GM19240 (cell line): ENCODE measurements around the gene SLC22A12.
"Not testable (repeated sequence)": the region's sequence is repeated elsewhere in the genome, so short reads cannot be mapped to it uniquely, and the experiment has no call there.

ENCODE experiments used
- DNase-seq: peaks from one replicate; pipeline ENCODE4 v3.0.0; 2011; ENCODE audit warnings: low spot score; ENCODE audit not compliant: insufficient read length

Gene SLC22A12

DNA sequence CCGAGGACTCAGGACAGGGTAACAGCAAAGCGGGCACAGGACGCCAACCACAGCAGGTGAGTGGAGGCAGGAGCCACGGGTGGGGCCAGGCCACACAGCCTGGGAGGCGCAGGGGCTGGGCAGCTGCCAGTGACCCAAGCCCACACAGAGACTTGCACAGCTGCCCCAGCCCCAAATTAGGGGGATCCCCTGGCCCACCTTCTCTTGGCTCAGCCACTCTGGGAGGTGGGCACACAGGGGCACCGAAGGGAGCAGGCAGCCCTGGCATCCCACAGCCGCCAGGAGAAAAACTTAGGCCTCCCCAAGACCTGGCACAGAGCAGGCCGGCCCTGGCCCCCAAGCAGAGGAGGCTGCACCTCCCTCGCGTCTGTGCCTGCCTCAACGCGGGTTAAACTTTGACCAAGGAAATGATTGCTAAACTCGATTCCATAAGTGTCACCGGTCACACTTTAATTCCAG is at the start of gene SLC22A12:
Gene SLC22A12, plus strand, starts transcription at position 458 of the 459 bp plus-strand sequence. CDS start 337 bp downstream, outside the sequence.
- DNase-seq = no peak

DNA sequence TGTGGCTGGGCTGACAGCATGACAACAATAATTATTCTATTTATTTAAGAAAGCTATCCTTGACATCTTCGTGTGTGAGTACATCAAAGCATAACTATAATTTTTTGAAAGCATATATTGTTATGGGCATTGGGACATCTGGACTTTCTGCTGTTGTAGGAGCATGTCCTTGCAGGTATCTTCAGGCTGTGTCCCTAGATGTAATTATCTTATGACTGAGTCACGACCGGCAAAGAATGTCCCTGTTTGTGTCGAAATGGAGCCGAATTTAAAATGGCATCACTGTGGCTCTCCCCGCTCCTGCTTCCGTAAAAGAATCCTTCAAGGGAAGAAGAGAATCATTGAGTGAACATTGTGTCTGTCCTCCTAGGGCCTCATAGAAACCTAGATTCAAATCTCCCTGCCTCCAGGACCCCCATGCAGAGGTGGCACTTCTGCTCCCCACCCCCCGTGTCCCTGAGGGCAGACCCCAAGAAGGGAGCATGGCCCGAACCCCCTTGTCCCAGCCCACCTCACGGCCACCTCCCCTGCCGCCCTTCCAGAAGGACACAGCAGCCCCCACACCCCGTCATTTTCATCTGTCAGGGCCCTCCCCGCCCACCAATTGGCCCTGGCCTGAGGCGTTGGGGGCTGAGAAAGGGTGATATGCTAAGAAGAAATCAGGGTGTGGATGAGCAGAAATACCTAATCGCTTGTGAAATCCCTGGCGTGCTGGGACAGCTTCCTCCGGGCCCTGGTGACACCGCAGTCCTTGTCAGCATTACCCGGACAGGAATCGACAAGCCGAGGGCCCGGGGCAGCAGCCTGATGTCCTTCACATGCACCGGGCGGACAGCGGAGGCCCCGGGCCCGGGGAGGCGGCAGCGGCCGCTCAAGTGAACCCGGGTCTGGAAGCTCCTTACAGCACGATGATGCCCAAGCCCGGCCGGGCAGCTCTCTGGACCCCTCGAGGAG is 48.6 kb upstream of the SLC22A12 start:
- no peak for DNase-seq

DNA sequence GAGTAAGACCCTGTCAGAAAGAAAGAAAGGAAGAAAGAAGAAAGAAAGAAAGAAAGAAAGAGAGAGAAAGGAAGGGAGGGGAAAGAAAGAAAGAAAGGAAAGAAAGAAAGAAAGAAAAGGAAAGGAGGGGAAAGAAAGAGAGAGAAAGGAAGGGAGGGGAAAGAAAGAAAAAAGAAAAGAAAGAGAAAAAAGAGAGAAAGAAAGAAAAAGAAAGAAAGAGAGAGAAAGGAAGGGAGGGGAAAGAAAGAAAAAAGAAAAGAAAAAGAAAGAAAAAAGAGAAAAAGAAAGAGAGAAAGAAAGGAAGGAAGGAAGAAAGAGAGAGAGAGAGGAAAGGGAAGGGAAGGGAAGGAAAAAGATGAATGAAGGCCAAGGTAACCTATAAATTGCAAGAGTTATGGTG is 47.2 kb upstream of the SLC22A12 start:
- no peak for DNase-seq

DNA sequence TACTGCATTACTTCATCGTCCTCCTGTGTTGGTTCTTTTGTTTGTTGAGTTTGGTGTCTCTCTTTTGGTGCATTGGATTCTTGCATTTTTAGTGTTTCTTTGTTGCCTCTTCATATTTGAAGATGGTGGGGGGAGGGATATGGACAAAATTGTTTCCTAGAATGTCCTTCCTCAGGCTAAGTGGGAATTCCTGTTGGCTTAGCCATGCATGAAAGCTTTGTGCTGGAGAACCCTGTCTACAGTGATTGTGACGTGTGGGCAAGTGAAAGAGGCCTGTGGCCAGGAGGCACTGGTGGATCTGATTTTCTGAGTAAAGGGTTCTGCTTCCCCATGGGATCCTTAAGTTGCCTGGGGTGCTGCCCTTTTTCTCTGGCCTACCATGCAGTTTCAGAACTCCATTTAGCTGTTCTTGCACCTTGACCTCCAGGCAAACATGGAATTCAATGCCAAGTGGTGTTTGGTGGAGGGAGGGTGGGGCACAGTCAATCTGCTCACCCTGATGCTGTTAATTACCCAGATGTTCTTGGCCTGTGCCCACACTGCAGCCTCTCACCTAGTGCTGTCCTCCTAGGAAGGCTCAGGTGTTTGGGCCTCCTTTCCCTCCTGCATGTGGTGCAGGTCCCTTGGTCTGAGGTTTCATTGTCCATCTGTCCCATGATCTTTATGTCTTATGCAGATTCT is 46.3 kb upstream of the SLC22A12 start:
- DNase-seq = no peak

DNA sequence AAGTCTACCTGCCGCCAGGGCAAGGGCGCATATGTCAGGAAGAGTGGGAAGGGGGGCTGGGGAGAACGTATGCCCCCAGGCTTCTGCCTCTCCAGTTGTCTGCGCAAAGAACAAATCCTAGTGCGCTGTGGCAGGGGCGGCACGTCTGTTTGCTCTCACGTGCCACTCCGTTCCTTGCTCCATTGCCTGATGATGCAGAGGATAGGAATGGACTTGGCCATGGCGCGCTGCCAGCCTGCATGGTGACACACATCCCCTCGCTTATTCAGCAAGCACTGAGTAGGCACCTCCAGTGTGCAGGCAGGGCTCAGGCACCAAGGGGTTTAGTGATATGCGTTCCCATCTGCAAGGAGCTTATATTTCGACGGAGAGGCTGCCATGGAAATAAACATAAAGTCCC is 45.4 kb upstream of the SLC22A12 start:
- no peak for DNase-seq

DNA sequence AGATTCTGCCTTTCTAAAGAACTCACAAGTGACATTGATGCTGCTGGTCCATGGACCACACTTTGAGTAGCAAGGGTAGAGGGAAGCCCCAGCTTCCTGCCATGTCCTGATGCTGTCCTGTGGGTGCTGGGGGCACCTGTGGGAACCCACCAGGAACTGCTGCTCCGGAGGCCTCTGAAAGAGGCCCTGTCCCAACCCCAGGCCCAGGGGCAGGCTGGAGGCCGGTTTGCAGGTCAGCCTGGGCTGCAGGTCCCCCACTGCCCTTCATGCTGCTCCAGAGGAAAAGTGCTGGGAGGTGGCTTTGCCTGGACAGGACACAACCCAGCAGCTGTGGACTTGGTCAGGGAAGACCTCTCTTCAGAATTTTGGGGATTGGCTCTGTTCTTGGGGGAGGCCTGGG is 44.8 kb upstream of the SLC22A12 start:
- DNase-seq = no peak

DNA sequence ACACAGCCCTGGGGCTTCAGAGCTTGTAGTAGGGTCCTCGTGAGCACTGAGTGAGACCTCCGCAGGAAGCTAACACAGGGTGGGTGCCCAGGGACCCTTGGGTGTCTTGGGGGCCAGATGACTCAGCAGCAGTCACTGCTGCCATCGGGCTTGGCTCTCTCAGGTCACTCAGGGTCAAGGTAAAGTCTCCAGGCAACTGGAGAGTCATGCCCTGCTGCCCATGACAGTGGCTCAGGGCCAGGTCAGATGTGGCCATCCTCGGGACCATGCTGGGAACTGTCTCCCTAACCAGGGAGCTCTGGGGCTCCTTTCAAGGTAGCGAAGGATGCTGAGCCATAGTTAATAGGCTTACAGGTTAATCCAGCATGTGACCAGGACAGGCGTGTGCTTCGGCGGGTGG is 44.4 kb upstream of the SLC22A12 start:
- no peak for DNase-seq

DNA sequence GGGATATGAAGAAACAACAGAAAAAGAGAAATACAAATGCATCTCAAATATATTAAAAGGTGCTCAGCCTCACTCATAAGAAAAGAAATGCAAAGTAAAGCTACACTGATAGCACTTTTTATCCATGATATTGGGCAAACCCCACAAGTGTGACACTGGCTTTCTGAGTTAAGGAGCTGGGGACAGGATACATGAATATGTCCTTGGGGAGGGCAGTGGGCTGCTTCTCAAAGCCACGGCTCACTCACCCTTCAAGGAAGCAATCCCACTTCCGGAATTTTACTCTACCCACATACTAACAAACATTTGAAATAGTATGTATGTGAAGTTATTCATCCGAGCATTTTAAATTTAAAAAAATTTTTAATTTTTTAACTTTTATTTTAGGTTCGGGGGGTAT is 41.1 kb upstream of the SLC22A12 start:
- DNase-seq = no peak

DNA sequence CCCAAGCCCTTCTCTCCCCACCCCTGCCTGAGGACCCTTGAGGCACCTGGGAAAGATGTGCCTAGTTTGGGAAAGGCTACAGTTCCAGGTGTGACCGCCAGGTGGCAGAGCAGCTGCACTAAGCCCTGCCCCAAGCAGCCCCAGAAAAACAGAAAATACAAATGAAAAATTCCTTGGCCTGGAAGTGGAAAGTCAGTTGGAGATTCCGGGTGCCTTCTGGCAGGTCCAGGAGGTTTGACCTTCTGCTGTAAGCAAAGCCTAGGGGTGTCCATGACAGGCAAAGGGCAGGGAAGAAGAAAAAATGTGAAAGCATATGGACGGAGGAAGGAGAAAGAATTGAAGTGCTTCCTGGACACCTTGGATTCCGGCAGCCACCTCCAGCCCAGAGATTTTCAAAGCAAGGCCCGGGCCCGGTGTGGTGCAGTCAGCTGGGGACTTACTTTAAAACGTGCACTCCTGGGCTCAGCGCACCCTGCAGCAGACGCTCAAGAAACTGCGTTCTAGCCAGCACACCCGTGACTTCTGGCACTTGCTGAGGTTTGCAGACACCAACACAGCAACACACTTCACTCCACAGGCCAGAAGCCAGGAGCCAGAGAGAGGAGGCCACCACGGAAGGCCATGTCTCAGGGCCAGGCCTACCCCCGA is 37.3 kb upstream of the SLC22A12 start:
- peak; percentile 66 for DNase-seq

DNA sequence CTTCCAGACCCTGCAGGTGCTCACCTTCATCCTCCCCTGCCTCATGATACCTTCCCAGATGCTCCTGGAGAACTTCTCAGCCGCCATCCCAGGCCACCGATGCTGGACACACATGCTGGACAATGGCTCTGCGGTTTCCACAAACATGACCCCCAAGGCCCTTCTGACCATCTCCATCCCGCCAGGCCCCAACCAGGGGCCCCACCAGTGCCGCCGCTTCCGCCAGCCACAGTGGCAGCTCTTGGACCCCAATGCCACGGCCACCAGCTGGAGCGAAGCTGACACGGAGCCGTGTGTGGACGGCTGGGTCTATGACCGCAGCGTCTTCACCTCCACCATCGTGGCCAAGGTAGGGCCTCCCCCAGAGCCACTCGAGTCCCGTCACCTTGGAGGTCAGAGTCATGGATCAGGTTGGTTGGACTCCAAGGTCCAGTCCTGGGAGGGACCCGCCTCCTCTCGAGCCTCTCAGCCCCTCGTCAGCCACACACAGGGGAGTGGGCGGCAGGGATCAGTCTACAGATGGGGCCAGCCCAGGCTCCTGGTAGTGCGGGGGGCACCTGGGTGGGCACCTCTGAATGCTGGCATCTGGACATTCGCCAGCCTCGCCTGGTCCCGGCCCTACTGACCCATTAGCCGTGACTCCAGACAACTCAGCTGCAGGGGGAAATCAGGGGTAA is 34.8 kb upstream of the SLC22A12 start:
- no peak for DNase-seq

DNA sequence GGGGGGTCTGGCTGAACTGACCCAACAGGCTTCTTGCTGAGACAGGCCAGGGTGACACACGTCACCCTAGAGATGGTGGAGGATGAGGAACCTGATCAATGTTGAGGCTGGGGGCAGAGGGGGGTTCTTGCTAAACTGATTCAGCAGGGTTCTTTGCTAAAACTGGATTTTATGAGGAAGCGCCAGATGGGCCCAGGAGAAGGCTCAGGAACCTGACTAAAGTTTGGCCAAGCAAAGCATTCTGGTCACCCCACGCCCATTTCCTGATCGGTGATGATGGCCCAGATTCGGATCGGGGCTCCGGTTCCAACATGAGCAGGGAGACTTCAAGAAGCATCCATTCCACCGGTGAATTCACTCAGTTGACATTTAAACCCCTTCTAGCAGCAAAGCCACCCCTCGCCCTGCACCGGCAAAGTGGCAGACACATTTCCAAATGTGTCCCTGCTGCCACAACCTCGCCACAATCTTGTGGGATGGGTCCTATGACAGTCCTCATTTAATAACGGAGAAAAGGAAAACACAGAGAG is 34.2 kb upstream of the SLC22A12 start:
- no peak for DNase-seq

DNA sequence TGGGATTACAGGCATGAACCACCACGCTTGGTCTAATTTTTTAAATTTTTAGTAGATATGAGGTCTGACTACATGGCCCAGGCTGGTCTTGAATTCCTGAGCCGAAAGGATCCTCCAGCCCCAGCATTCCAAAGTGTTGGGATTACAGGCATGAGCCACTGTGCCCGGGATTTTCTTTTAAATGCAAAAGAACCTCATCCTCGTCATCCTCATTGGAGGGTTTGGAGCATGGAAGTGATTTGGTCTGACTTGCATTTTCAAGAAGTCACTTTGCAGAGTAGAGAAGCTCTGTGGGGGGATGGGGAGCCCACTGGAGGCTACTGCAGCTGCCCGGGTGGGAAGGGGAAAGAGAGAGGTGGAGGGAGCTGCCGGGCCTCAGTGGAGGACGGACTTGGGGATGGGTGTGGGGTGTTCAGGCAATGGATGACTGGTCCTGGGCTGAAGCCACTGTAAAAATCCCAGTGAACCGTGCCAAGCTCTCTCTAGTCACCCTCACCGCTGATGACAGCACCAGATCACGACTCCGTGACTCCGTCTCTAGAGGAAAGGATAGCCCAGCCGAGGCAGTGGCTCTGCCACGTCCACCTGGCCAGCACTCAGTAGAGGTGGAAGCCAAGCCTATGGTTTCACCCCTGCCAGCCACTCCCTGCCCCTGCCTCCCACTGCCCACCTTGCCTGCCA is 32.8 kb upstream of the SLC22A12 start:
- DNase-seq = no peak

DNA sequence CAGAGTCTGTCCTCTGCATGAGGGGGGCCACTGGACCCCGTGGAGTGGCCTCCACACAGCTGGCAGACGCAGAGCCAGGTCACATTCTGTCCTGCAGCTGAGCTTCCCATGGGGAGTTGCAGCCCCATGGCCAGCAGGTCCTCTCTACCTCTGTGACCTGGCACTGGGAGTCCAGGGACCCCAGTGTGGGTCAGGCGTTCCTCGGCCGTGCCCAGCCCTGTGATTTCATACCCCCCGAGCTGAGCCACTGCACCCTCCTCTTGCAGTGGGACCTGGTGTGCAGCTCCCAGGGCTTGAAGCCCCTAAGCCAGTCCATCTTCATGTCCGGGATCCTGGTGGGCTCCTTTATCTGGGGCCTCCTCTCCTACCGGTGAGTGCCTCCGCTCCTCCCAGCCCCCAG is 32.2 kb upstream of the SLC22A12 start:
- DNase-seq = no peak

DNA sequence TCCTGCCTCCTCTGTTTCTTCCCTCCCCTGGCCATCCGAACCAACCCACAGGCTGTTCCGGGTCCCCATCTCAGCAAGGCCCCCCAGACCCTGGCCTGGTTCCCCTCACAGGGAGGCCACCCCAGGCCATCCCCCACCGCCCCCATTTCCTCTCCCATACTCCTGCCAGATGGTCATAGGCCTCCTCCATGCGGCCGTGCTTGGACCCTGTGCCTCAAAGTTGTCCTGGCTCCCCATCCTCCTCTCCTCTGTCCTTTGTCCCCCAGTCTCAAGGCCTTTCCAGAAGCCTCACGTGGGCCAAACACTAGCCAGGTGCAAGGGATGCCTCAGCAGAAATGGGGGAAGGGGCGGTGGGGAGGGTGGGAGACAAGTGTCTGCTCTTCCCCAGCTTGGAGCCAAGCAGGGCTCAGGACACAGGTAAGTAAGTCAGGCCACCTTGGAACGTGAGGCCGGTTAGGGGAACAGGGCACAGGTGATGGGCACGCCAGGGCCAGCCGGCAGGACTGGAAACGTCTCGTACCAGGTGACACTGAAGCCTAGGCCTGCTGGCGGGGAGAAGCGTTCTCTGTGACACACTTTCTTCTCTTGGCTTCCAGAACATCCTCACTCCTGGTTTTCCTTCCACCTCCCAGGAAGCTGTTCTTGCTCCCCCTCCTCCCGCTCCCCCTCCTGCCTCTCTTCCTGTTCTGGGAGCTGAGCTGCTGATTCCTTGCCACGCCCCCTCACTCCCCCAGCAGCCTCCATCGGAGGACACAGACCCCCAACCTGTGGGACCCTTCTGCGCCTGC is 31.5 kb upstream of the SLC22A12 start:
- no peak for DNase-seq

DNA sequence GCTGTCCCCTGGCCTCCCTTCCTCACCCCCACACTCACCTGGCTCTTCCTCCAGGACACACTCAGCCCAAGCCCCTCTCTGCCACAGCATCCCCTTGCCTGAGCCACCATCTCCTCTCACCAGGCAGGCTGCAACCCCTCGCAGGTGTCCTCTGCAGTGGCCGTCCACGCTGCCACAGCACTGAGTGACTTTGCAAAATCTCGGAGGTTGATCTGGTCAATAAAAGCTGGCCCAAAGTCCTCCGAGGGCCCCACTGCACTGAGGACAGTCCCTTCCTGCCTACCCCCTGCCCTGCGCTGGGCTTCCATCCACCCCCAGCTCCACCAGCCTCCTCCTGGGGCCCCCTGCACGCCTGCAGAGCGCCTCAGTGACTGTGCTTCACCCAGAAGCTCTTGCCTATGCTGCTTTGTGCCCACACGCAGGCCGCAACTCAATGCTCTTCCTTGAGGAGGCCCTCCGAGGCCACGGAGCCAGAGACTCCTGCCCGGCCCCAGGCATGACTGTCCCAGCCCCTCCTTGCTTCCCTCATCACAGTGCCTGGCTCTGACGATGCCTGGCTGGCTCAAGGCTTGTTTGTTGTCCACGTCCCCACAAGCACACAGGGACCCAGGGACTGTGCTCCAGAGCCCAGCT is 30.8 kb upstream of the SLC22A12 start:
- no peak for DNase-seq

DNA sequence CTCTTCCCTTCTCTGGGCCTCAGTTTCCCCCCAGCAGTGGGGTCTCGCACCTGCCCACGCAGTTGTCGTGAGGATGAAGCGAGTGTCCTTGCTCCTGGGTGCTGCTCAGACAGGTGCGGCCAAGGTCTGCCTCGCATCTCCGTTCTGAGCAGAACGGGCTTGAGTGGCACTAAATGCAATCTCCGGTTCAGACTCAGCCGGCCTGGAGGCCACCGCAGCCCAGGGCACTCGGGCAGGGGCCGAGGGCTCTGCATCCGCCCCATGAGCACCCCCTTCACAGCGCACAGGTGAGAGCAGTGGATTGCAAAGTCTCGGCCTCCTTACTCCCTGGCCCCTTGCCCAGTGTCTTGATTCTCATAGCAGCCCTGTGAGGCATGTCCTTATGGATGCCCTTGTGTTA is 30.1 kb upstream of the SLC22A12 start:
- DNase-seq = no peak

DNA sequence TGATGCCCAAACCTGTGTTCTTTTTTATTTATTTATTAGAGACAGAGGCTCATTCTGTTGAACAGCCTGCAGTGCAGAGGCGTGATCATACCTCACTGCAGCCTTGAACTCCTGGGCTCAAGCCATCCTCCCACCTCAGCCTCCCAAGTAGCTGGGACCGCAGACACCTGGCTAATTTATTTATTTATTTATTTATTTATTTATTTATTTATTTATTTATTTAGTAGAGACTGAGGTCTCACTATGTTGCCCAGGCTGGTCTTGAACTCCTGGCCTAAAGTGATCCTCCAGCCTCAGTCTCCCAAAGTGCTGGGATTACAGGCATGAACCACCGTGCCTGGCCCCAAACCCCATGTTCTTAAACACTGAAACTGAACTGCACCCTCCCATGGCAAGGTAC is 29.6 kb upstream of the SLC22A12 start:
- DNase-seq = not testable (repeated sequence)

DNA sequence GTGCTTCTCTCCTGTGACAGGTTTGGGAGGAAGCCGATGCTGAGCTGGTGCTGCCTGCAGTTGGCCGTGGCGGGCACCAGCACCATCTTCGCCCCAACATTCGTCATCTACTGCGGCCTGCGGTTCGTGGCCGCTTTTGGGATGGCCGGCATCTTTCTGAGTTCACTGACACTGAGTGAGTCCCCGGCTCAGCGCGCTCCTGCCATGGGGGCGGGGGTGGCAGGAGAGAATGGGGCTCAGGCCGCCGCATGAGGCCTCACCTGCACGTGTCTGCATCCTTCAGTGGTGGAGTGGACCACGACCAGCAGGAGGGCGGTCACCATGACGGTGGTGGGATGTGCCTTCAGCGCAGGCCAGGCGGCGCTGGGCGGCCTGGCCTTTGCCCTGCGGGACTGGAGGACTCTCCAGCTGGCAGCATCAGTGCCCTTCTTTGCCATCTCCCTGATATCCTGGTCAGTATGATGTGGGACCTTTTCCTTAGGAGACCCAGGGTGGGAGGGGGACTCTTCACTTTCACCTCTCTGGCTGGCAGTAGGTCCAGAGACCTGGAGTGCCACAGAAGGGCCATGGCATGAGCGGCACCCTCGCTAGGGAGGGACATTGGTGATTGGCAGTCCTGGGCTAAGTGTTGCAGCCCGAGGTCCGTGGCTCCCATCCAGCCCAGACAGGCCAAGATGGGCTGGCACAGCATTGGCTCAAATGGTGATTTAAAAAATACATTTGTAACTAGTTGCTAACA is 28.9 kb upstream of the SLC22A12 start:
- no peak for DNase-seq
